Esophagus squamous epithelium (tissue), 4 donors: ENCODE results near the gene GPR161.

Experiments
- CTCF ChIP-seq, 6 experiments: fragments of 450-650 bp in 4 of 6; fragments of 200-600 bp in 2 of 6; sonication (generic) in 2 of 6; IDR thresholded peaks; one replicate each; pipeline ENCODE4 v1.5.1; 2016 to 2019; ENCODE audit warnings: antibody characterized with exemption in 6 of 6, mild to moderate bottlenecking in 4 of 6, moderate library complexity in 4 of 6
- POLR2A ChIP-seq, 4 donors: fragments of 450-650 bp; IDR thresholded peaks; one replicate each; pipeline ENCODE4 v1.6.1; 2017; ENCODE audit warnings: antibody characterized with exemption in 4 of 4, mild to moderate bottlenecking in 4 of 4, moderate library complexity in 3 of 4

GRCh38 chr1:168172250-168172915 is 35.7 kb upstream of the GPR161 start:
- TF ChIP-seq CTCF (IDR thresholded peaks at IDR 0.05) (no peak), POLR2A (IDR thresholded peaks at IDR 0.05) (no peak)
